ENCODE measurements around the gene SLC25A6. TPM values are rescaled to one million over a fixed set of nuclear protein-coding genes. Genes with fewer than 3 reads are reported as not detected.

Gene SLC25A6
- 100 to 1,000 TPM; 217 to 417 (median 248) TPM for total RNA-seq

DNA sequence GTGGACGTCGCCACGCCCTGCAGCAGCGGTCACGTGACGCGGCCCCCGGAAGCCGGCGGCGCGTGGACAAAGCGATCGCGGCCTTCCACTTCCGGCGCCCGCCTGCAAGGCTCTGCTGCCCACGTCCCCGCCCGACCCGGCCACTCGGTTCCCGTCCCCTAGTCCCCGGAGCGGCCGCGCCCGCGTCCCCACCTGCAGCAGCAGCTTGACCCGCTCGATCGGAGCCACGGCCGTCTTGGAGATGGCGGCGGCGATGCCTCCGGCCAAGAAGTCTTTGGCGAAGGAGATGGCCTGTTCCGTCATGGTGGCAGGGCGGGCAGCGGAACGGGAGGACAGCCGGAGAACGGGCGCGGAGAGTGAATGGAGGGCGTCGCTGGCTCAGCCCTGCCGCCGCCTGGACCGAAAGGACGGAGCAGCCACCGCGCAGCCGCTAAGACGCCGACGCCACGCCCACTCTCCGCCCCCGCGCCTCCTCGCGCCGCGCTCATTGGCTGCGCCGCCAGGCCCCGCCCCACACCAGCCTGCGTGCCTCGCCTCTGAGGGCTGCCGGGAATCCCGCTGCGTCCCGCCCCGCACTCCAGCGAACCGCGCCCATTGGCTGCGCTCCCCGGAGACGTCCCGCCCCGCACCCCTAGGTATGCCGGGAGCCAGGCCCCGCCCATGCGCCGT, at the start of gene SLC25A6:
Gene SLC25A6, minus strand, starts transcription at position 407 of the 669 bp plus-strand sequence. Its CDS starts 104 bp downstream, at position 303.
- WGBS, 2 donors: 0% methylated on average over 19 of the region's 90 CpGs; no CpG with 5 or more reads in 1 of the 2 donors
- Histone ChIP-seq H3K27me3 (no peaks in the 10 kb centered on the region), H3K4me3 (peak within 1 kb of the TSS; percentile 95 to 100 (median 99)), H3K27ac (peak within 1 kb of the TSS; percentile 97 to 100 (median 98)), H3K36me3 (peaks cover 32 to 55% (median 33%) of the 10 kb centered on the region in 3 donors), H3K9me3 (no peaks in the 10 kb centered on the region), H3K4me1 (peaks cover 27 to 70% (median 29%) of the 10 kb centered on the region in 3 donors)
- intact Hi-C loops (cut with DNase I): no loop called here
- TF ChIP-seq, protein P1, sequence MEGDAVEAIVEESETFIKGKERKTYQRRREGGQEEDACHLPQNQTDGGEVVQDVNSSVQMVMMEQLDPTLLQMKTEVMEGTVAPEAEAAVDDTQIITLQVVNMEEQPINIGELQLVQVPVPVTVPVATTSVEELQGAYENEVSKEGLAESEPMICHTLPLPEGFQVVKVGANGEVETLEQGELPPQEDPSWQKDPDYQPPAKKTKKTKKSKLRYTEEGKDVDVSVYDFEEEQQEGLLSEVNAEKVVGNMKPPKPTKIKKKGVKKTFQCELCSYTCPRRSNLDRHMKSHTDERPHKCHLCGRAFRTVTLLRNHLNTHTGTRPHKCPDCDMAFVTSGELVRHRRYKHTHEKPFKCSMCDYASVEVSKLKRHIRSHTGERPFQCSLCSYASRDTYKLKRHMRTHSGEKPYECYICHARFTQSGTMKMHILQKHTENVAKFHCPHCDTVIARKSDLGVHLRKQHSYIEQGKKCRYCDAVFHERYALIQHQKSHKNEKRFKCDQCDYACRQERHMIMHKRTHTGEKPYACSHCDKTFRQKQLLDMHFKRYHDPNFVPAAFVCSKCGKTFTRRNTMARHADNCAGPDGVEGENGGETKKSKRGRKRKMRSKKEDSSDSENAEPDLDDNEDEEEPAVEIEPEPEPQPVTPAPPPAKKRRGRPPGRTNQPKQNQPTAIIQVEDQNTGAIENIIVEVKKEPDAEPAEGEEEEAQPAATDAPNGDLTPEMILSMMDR (IDR thresholded peaks at IDR 0.05): peak in 2 of 6 experiments; percentile 9 to 31
- peak in 3 of 4 donors; percentile 62 to 95 (median 95) for TF ChIP-seq POLR2A (IDR thresholded peaks at IDR 0.05)
- DNase-seq: no peak

DNA sequence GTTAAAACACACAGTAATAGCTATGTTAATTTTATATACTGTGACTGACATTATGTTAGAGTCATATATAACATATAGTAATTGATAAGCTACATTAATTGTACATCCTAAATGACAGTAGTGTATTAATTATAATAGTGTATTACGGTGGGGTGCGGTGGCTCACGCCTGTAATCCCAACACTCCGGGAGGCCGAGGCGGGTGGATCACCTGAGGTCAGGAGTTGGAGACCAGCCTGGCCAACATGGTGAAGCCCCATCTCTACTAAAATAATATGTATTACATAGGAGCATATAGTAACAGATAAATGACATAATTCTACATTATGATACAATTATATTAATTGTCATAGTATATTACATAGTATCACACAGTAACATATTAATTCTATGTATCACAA, 48.6 kb upstream of the SLC25A6 start:
- TF ChIP-seq POLR2A (IDR thresholded peaks at IDR 0.05): no peak
- TF ChIP-seq, protein P1 (IDR thresholded peaks at IDR 0.05): no peak
- H3K27ac ChIP-seq: no peak overlapping the region
- DNase-seq: no peak
- peaks cover 0 to 66% (median 0%) of the 10 kb centered on the region in 3 donors for H3K36me3 ChIP-seq
- intact Hi-C loops (cut with DNase I): no loop called here
- H3K4me1 ChIP-seq: no peaks in the 10 kb centered on the region
- H3K4me3 ChIP-seq: no peak overlapping the region
- WGBS, 2 donors: 94 to 97% methylated on average over 6 of the region's 6 CpGs
- H3K9me3 ChIP-seq: no peaks in the 10 kb centered on the region
- H3K27me3 ChIP-seq: no peaks in the 10 kb centered on the region

DNA sequence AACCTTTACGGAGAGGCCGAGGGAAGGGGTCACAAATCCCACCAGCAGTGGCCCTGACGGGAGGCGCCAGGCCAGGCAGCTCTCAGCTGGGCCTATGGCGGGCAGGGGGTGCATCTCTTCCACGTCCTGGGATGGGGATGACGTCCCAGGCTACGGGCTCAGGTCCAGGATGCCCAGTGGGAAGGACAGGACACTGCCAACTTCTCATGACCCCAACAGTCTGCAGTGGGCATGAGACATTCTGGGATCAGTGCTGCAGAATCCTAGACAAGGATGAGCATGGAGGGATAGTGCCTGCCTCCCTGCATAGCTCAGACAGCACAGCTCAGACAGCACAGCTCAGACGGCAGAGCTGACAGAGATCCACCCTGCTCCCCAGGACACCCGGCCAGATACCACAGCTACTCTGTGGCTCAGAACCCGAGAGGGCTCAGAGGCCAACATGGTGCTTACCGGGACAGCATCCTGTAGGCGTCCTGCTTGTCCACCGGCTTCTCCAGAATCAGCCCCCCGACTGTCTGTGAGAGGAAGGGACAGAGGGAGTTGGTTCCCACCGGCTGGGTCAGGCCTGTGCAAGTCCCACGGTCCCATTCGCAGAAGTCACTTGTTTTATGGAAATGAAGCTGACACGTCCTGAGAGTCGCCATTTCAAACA, 43.5 kb upstream of the SLC25A6 start:
- Histone ChIP-seq H3K27me3 (no peaks in the 10 kb centered on the region), H3K4me1 (no peaks in the 10 kb centered on the region), H3K4me3 (no peak overlapping the region), H3K27ac (no peak overlapping the region), H3K9me3 (no peaks in the 10 kb centered on the region), H3K36me3 (peaks cover 0 to 86% (median 0%) of the 10 kb centered on the region in 3 donors)
- DNase-seq: no peak
- TF ChIP-seq POLR2A (IDR thresholded peaks at IDR 0.05): no peak
- TF ChIP-seq, protein P1 (IDR thresholded peaks at IDR 0.05): no peak
- intact Hi-C loops (cut with DNase I): no loop called here
- WGBS, 2 donors: 83 to 93% methylated on average over 5 to 14 of the region's 20 CpGs

DNA sequence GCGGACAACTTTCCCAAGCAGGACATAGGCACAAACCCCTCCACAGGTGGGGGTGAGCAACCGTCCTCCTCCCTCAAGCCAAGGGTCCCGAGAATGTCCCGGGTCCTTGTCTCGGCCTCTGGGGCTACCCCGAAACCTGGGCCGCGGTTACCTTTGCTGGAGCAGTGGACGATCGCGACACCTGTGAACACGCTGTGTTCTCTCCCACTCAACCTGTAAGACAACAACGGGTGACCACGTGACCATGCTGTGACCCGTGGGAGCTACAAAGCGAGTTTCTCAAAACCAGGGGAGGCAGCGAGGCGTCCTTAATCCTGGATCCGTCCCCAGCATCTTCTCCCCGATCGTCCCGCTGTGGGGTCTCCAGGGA, 42.9 kb upstream of the SLC25A6 start:
- H3K36me3 ChIP-seq: peaks cover 0 to 86% (median 0%) of the 10 kb centered on the region in 3 donors
- DNase-seq: no peak
- intact Hi-C loops (cut with DNase I): no loop called here
- no peak overlapping the region for H3K27ac ChIP-seq
- TF ChIP-seq POLR2A (IDR thresholded peaks at IDR 0.05): no peak
- TF ChIP-seq, protein P1 (IDR thresholded peaks at IDR 0.05): no peak
- no peaks in the 10 kb centered on the region for H3K27me3 ChIP-seq
- no peaks in the 10 kb centered on the region for H3K4me1 ChIP-seq
- 90 to 95% methylated on average over 10 to 18 of the region's 22 CpGs for WGBS, 2 donors
- no peaks in the 10 kb centered on the region for H3K9me3 ChIP-seq
- H3K4me3 ChIP-seq: no peak overlapping the region

All from esophagus squamous epithelium (tissue), 5 donors.